CD4-positive, alpha-beta memory T cell (primary cell): ENCODE data around the gene MYBPC1. TPM values are rescaled to one million over a fixed set of nuclear protein-coding genes. Genes with fewer than 3 reads are reported as not detected.
"Not testable (repeated sequence)": the region's sequence is repeated elsewhere in the genome, so short reads cannot be mapped to it uniquely, and the experiment has no call there.

ENCODE experiments used
- CTCF ChIA-PET: fragments of 350-600 bp; sonication (Branson Sonifier 250); formaldehyde crosslinking; loops from one replicate; lab custom pipeline; 2021; ENCODE audit warnings: inconsistent platforms; ENCODE audit not compliant: partially characterized antibody; lab: Charles Lee
- POLR2A ChIA-PET: fragments of 350-600 bp; sonication (Branson Sonifier 250); formaldehyde crosslinking; loops from one replicate; lab custom pipeline; 2021; ENCODE audit not compliant: partially characterized antibody; lab: Charles Lee
- DNase-seq, 5 donors: peaks; one replicate each; pipeline versions ENCODE4 v3.0.0 to v3.0.0-alpha.2; 2020 to 2022; ENCODE audit warnings: mixed read lengths in 1 of 5
- H3K27ac ChIP-seq: one replicate; pipeline ENCODE4 v1.7.0; 2013; ENCODE audit warnings: low read depth, low read length
- H3K27me3 ChIP-seq: 2 replicates; pipeline ENCODE4 v1.7.0; 2013; ENCODE audit warnings: mild to moderate bottlenecking, low read length, moderate library complexity; ENCODE audit not compliant: insufficient read depth
- H3K36me3 ChIP-seq: 2 replicates; pipeline ENCODE4 v1.7.0; 2013; ENCODE audit warnings: mild to moderate bottlenecking, low read length, moderate library complexity; ENCODE audit not compliant: insufficient read depth
- H3K4me1 ChIP-seq: 2 replicates; pipeline ENCODE4 v1.7.0; 2013; ENCODE audit warnings: mild to moderate bottlenecking, low read length, moderate library complexity; ENCODE audit not compliant: insufficient read depth
- H3K4me3 ChIP-seq, 2 donors: one replicate each; pipeline ENCODE4 v1.7.0; 2013; ENCODE audit warnings: low read length in 2 of 2, mild to moderate bottlenecking in 1 of 2
- H3K9me3 ChIP-seq, 2 donors: one replicate each; pipeline ENCODE4 v1.7.0; 2013; ENCODE audit warnings: low read length in 2 of 2, control low read depth in 1 of 2; ENCODE audit not compliant: control insufficient read depth in 1 of 2
- H3K27ac Mint-ChIP-seq, 7 donors: one replicate each; pipeline ENCODE4 v1.8.0; 2020 to 2021; ENCODE audit warnings: mixed read lengths in 7 of 7, mild to moderate bottlenecking in 6 of 7, inconsistent platforms in 3 of 7, moderate library complexity in 3 of 7
- H3K27me3 Mint-ChIP-seq, 2 donors: one replicate each; pipeline ENCODE4 v1.8.0; 2020 to 2021; ENCODE audit warnings: mixed read lengths in 2 of 2
- H3K36me3 Mint-ChIP-seq, 2 donors: one replicate each; pipeline ENCODE4 v1.8.0; 2020 to 2021; ENCODE audit warnings: mixed read lengths in 2 of 2, inconsistent platforms in 1 of 2, mild to moderate bottlenecking in 1 of 2
- H3K4me1 Mint-ChIP-seq, 4 donors: one replicate each; pipeline ENCODE4 v1.8.0; 2020 to 2021; ENCODE audit warnings: mixed read lengths in 4 of 4, mild to moderate bottlenecking in 1 of 4
- H3K4me3 Mint-ChIP-seq, 8 donors: one replicate each; pipeline ENCODE4 v1.8.0; 2020 to 2021; ENCODE audit warnings: mixed read lengths in 8 of 8, mild to moderate bottlenecking in 7 of 8, moderate library complexity in 6 of 8, inconsistent platforms in 3 of 8
- H3K9me3 Mint-ChIP-seq, 8 donors: one replicate each; pipeline ENCODE4 v1.8.0; 2020 to 2021; ENCODE audit warnings: mixed read lengths in 8 of 8, mild to moderate bottlenecking in 5 of 8, inconsistent platforms in 3 of 8, moderate library complexity in 1 of 8
- intact Hi-C: fragments of 100-400 bp; cut with micrococcal nuclease; formaldehyde crosslinking; loops from one replicate; pipeline ENCODE4 v1.15.1; 2023
- polyA plus RNA-seq, 2 donors: library from polyadenylated mRNA; unstranded; fragments of 300-500 nt; fragmentation: Illumina TruSeq; gene quantifications; one replicate each; pipeline ENCODE4 v1.2.3, GENCODE V29; 2021
- total RNA-seq, 2 experiments: library from RNA; stranded (reverse); gene quantifications; one replicate each; pipeline ENCODE4 v1.2.3, GENCODE V29; 2021

Gene MYBPC1
- total and polyA plus RNA-seq, 4 experiments from 2014 or later: not detected

DNA sequence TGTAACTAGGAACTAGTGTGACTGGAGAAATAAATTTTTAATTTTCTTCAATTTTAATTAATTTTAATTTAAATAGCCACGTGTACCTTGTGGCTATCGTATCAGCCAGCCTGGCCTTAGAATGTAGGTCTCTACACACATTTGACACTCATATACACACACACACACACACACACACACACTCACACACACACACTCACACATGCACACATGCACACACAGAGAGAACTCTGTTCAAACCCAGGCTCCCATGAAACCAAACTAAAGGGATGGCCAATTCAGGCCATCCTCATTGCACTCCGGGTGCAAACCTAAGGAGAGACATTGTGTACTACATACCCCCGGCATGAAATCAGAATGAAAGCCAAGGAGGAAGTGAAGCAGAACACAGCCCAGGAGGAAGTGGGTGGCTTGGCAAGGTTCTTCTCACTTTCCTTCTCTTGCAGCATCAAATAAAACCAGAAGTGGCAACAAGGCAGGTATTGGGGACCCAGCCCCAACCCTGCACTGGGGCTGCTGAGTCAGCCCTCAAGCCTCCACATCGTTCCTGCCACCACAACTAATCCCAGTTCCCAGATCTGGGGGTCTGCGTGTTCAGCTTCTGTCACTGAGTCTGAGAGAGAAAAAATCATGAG is 76.5 kb downstream of the MYBPC1 start:
- peaks cover 0 to 1% of the 10 kb centered on the region in 2 donors for H3K27me3 Mint-ChIP-seq
- no peak overlapping the region for H3K27ac ChIP-seq
- peaks cover 21% of the 10 kb centered on the region for H3K4me1 ChIP-seq
- no peak overlapping the region for H3K4me3 ChIP-seq
- intact Hi-C loops: loop anchor here (2.0 to 5.0 kb wide), 2 partner anchors 41 to 168 kb away; no protein-coding TSS in a partner anchor
- no peaks in the 10 kb centered on the region for H3K27me3 ChIP-seq
- ChIA-PET POLR2A (interaction anchor here (0.6 kb wide), 2 partner anchors 752 to 1470 kb away, joined by 3 read pairs; partner anchors contain the start of gene ACTR6), CTCF (interaction anchor here (0.6 to 2.7 kb wide), 3 partner anchors 87 to 167 kb away, joined by 3 to 16 read pairs (median 4); no protein-coding TSS in a partner anchor)
- DNase-seq: peak; percentile 36 to 53 (median 47)
- no peaks in the 10 kb centered on the region for H3K36me3 ChIP-seq
- no peaks in the 10 kb centered on the region for H3K9me3 Mint-ChIP-seq
- no peaks in the 10 kb centered on the region for H3K36me3 Mint-ChIP-seq
- peak overlapping the region; percentile 28 to 92 (median 76) for H3K4me3 Mint-ChIP-seq
- peak overlapping the region in 6 of 7 donors; percentile 61 to 92 (median 84) for H3K27ac Mint-ChIP-seq
- H3K4me1 Mint-ChIP-seq: peaks cover 14 to 28% (median 21%) of the 10 kb centered on the region in 4 donors
- H3K9me3 ChIP-seq: no peaks in the 10 kb centered on the region

DNA sequence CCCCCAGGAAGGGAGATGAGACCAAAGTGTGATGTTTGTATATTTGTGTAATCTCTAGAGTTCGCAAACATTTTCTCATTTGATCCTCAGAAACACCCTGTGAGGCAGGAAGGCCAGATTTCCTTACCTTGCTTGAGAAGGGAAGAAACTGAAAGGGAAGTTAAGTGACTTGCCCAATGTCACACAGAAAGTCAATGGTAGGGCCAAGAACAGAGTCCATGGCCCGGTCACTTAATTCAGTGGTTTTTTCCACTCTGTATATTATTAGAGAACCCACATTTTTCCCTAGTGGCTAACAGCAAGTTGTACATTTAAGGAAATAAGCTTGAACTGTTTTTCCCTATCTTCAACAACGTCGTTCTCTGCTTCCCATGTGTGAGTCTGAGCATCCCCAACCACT is 77.1 kb downstream of the MYBPC1 start:
- H3K4me3 Mint-ChIP-seq: peak overlapping the region; percentile 28 to 92 (median 76)

DNA sequence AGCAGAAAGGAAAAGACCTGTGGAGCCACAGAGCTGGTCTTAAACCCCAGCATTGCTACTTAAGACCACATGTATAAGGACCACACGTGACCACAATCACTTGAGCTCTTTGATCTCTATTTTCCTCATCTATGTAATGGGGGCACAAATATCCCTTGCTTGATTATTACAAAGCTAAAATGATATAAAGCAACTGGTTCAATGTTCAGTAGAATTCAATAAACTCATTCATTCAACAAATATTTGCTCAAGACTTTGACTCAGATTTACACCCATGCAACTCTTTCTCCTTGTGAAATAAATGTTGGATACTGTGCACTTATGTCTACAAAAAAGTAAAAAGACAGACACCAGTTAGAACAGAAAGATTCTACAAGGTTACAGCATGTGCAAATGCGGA is 80.8 kb downstream of the MYBPC1 start:
- Histone ChIP-seq H3K27me3 (no peaks in the 10 kb centered on the region), H3K36me3 (no peaks in the 10 kb centered on the region), H3K27ac (no peak overlapping the region), H3K4me3 (no peak overlapping the region), H3K4me1 (peaks cover 14% of the 10 kb centered on the region), H3K9me3 (no peaks in the 10 kb centered on the region)
- peaks cover 2 to 6% of the 10 kb centered on the region in 2 donors for H3K27me3 Mint-ChIP-seq
- peaks cover 0 to 2% (median 0%) of the 10 kb centered on the region in 8 donors for H3K9me3 Mint-ChIP-seq
- intact Hi-C loops: no loop called here
- CTCF ChIA-PET: no interaction called here
- no peak overlapping the region for H3K27ac Mint-ChIP-seq
- DNase-seq: no peak
- H3K4me3 Mint-ChIP-seq: no peak overlapping the region
- H3K4me1 Mint-ChIP-seq: peaks cover 11 to 20% (median 15%) of the 10 kb centered on the region in 4 donors
- no peaks in the 10 kb centered on the region for H3K36me3 Mint-ChIP-seq
- POLR2A ChIA-PET: no interaction called here

More for the DNA sequence above, 77.1 kb downstream of the MYBPC1 start:
- no peak for DNase-seq
- no peaks in the 10 kb centered on the region for H3K27me3 ChIP-seq
- H3K36me3 ChIP-seq: no peaks in the 10 kb centered on the region
- H3K27ac ChIP-seq: no peak overlapping the region
- ChIA-PET CTCF (interaction anchor here (0.6 to 2.0 kb wide), 2 partner anchors 86 to 88 kb away, joined by 3 to 8 read pairs; no protein-coding TSS in a partner anchor), POLR2A (interaction anchor here (0.6 kb wide), 1 partner anchor 752 kb away, joined by 3 read pairs; no protein-coding TSS in a partner anchor)
- H3K4me3 ChIP-seq: no peak overlapping the region
- Mint-ChIP-seq H3K4me1 (peaks cover 14 to 28% (median 21%) of the 10 kb centered on the region in 4 donors), H3K36me3 (no peaks in the 10 kb centered on the region), H3K27ac (peak overlapping the region in 3 of 7 donors; percentile 75 to 92 (median 79)), H3K27me3 (no peaks in the 10 kb centered on the region), H3K9me3 (no peaks in the 10 kb centered on the region)
- H3K9me3 ChIP-seq: no peaks in the 10 kb centered on the region
- intact Hi-C loops: loop anchor here (2.0 to 5.0 kb wide), 2 partner anchors 40 to 167 kb away; no protein-coding TSS in a partner anchor
- peaks cover 21% of the 10 kb centered on the region for H3K4me1 ChIP-seq

DNA sequence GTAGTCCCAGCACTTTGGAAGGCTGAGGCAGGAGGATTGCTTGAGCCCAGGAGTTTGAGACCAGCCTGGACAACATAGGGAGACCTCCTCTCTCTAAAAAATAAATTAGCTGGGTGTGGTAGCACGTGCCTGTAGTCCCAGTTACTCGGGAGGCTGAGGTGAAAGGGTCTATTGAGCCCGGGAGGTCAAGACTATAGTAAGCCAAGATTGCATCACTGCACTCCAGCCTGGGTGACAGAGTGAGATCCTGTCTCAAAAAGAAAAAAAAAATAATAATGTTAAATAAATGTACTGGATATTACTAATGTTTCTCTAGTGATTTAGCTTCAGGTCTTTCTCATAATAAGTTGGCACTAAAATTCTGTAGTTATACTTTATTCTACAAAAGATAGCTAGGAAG is 81.7 kb downstream of the MYBPC1 start:
- DNase-seq, H3K4me3 ChIP-seq, H3K27me3 Mint-ChIP-seq, POLR2A ChIA-PET, intact Hi-C loops, H3K9me3 ChIP-seq, CTCF ChIA-PET, H3K27ac ChIP-seq, H3K9me3 Mint-ChIP-seq, H3K4me3 Mint-ChIP-seq, H3K36me3 ChIP-seq, H3K27me3 ChIP-seq, H3K4me1 ChIP-seq, H3K27ac Mint-ChIP-seq, H3K36me3 Mint-ChIP-seq: not testable (repeated sequence)
- H3K4me1 Mint-ChIP-seq: peaks cover 5 to 11% (median 8%) of the 10 kb centered on the region in 4 donors

DNA sequence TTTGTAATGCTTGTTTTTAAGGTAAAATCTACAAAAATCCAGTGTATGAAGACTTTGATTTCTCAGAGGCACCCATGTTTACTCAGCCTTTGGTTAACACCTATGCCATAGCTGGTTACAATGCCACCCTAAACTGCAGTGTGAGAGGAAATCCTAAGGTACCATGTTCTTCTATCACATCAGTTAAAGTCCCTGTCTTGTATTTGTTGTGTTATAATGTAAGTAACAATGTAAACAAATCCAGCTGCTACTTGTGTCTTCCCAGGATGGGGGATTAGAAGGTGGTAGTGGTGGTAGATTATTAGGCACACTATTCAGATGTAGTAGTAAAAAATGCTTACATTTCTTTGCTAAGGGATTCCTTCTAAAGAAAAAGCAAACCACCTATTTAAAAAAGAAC is 83.3 kb downstream of the MYBPC1 start:
- Mint-ChIP-seq H3K9me3 (peaks cover 0 to 2% (median 0%) of the 10 kb centered on the region in 8 donors), H3K4me3 (no peak overlapping the region)

DNA sequence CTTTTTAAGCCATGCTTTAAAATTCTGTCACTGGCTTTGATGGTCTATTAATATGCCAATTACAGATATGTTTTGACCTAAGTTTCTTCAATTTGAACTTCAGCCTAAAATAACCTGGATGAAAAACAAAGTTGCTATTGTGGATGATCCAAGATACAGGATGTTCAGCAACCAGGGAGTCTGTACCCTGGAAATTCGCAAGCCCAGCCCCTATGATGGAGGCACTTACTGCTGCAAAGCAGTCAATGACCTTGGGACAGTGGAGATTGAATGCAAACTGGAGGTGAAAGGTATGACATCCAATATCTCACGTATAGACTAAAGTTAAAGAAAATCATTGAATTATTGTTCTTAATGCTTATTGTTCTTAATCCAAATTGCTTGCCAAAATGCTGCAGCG is 85.5 kb downstream of the MYBPC1 start:
- DNase-seq: no peak
- Histone ChIP-seq H3K27me3 (no peaks in the 10 kb centered on the region), H3K36me3 (no peaks in the 10 kb centered on the region), H3K9me3 (no peaks in the 10 kb centered on the region), H3K4me3 (no peak overlapping the region), H3K27ac (no peak overlapping the region), H3K4me1 (no peaks in the 10 kb centered on the region)
- Mint-ChIP-seq H3K4me3 (no peak overlapping the region), H3K27me3 (peaks cover 4 to 8% of the 10 kb centered on the region in 2 donors), H3K36me3 (no peaks in the 10 kb centered on the region), H3K27ac (no peak overlapping the region), H3K4me1 (peaks cover 0 to 2% (median under 1%) of the 10 kb centered on the region in 4 donors), H3K9me3 (peaks cover 0 to 2% (median 0%) of the 10 kb centered on the region in 8 donors)
- ChIA-PET POLR2A (no interaction called here), CTCF (no interaction called here)
- intact Hi-C loops: no loop called here

More for the DNA sequence above, 83.3 kb downstream of the MYBPC1 start:
- intact Hi-C loops: no loop called here
- Histone ChIP-seq H3K9me3 (no peaks in the 10 kb centered on the region), H3K27ac (no peak overlapping the region), H3K27me3 (no peaks in the 10 kb centered on the region), H3K36me3 (no peaks in the 10 kb centered on the region), H3K4me1 (no peaks in the 10 kb centered on the region), H3K4me3 (no peak overlapping the region)
- H3K27ac Mint-ChIP-seq: no peak overlapping the region
- H3K4me1 Mint-ChIP-seq: peaks cover 0 to 2% (median under 1%) of the 10 kb centered on the region in 4 donors
- CTCF ChIA-PET: no interaction called here
- no peaks in the 10 kb centered on the region for H3K36me3 Mint-ChIP-seq
- H3K27me3 Mint-ChIP-seq: peaks cover 2 to 6% of the 10 kb centered on the region in 2 donors
- POLR2A ChIA-PET: no interaction called here
- DNase-seq: no peak

DNA sequence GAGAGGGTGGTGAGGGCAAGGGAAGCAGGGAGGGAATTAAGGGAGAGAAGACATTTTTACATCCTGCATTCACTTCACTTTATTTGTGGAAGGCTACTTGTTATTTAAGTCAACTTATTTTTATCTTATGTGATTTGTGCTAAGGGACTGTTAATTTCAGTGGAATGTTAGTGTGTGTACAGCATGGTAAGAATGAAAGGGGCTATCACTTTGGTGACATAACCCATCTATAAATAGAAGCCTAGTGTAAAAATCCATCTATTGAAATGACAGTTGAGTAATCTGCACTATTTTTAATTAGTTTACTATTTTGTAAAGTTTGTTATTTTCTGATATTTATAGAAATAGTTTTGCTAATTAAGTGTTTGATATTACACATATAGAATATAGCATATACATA is 85.9 kb downstream of the MYBPC1 start:
- peaks cover 0 to 2% (median under 1%) of the 10 kb centered on the region in 4 donors for H3K4me1 Mint-ChIP-seq
- no peaks in the 10 kb centered on the region for H3K27me3 ChIP-seq
- H3K27ac Mint-ChIP-seq: no peak overlapping the region
- H3K4me1 ChIP-seq: no peaks in the 10 kb centered on the region
- no peaks in the 10 kb centered on the region for H3K36me3 ChIP-seq
- H3K36me3 Mint-ChIP-seq: no peaks in the 10 kb centered on the region
- no peak overlapping the region for H3K4me3 ChIP-seq
- intact Hi-C loops: no loop called here
- POLR2A ChIA-PET: no interaction called here
- peaks cover 0 to 2% (median 0%) of the 10 kb centered on the region in 8 donors for H3K9me3 Mint-ChIP-seq
- H3K4me3 Mint-ChIP-seq: no peak overlapping the region
- no peaks in the 10 kb centered on the region for H3K9me3 ChIP-seq
- DNase-seq: no peak
- no peak overlapping the region for H3K27ac ChIP-seq
- H3K27me3 Mint-ChIP-seq: peaks cover 4 to 8% of the 10 kb centered on the region in 2 donors
- CTCF ChIA-PET: no interaction called here
